ENCODE results near the gene MYCL. TPM values are rescaled to one million over a fixed set of nuclear protein-coding genes. Genes with fewer than 3 reads are reported as not detected.

Gene MYCL
- total and polyA plus RNA-seq, 10 of the 15 experiments (the other 5 are each of a cell fraction or from before 2014, with no cell fraction given) = 0.11 to 1.4 (median 0.40) TPM; not detected in 1

GRCh38 chr1:39922251-39922688 lies 20.6 kb upstream of the MYCL start (continued):
- TF ChIP-seq HSF1 (IDR thresholded peaks at IDR 0.05; ENCODE audit: low read depth, low read length) (no peak), REST (IDR thresholded peaks at IDR 0.05; ENCODE audit: low read depth, low read length) (no peak), RCOR1 (conservative IDR thresholded peaks at IDR 0.05; ENCODE audit: low read depth, low read length) (no peak)
- TF ChIP-seq, protein P1, sequence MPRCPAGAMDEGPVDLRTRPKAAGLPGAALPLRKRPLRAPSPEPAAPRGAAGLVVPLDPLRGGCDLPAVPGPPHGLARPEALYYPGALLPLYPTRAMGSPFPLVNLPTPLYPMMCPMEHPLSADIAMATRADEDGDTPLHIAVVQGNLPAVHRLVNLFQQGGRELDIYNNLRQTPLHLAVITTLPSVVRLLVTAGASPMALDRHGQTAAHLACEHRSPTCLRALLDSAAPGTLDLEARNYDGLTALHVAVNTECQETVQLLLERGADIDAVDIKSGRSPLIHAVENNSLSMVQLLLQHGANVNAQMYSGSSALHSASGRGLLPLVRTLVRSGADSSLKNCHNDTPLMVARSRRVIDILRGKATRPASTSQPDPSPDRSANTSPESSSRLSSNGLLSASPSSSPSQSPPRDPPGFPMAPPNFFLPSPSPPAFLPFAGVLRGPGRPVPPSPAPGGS (IDR thresholded peaks at IDR 0.05; ENCODE audit: borderline replicate concordance, insufficient read depth, low read depth, low read length, poor library complexity, severe bottlenecking) = no peak

Measured in GM12878 (cell line).